IMR-90 (cell line): ENCODE results near the gene RTN4IP1. TPM values are rescaled to one million over a fixed set of nuclear protein-coding genes. Genes with fewer than 3 reads are reported as not detected.

Source experiments
- ATAC-seq: fragments of 200-7000 bp; cut with Tn5 transposase; 2 replicates; pipeline ENCODE4 v1.9.1; 2020; ENCODE audit warnings: low read depth, mild to moderate bottlenecking, moderate library complexity
- BruUV-seq: library from RNA; stranded (reverse); fragments of 400-500 nt; replicated peaks from 2 replicates; lab custom pipeline; 2021; lab: Mats Ljungman, UMichigan
- CTCF ChIA-PET: fragments of 300-600 bp; formaldehyde crosslinking; extraction: SDS; loops from one replicate; lab custom pipeline; 2021; ENCODE audit warnings: antibody characterized with exemption; lab: Yijun Ruan, JAX
- POLR2A ChIA-PET: fragments of 300-600 bp; sonication (Branson Sonifier 250); formaldehyde crosslinking; loops from one replicate; lab custom pipeline; 2022; ENCODE audit warnings: antibody characterized with exemption; ENCODE audit not compliant: unreplicated experiment; lab: Charles Lee
- DNase-seq: peaks from one replicate; pipeline ENCODE4 v3.0.0; 2013
- H2AFZ ChIP-seq: replicated peaks from 2 replicates; pipeline ENCODE3; 2013; ENCODE audit warnings: low read length, mild to moderate bottlenecking; ENCODE audit not compliant: poor library complexity
- H2AK5ac ChIP-seq: 2 replicates; pipeline ENCODE4 v1.6.1; 2013; ENCODE audit warnings: low read depth, low read length, inconsistent platforms
- H2AK9ac ChIP-seq: replicated peaks from 2 replicates; pipeline ENCODE3; 2013; ENCODE audit warnings: mild to moderate bottlenecking, low read depth, low read length, moderate library complexity; ENCODE audit not compliant: poor library complexity
- H2BK120ac ChIP-seq: 2 replicates; pipeline ENCODE4 v1.6.1; 2013; ENCODE audit warnings: low read depth, low read length, inconsistent platforms
- H2BK15ac ChIP-seq: 3 replicates; pipeline ENCODE4 v1.6.1; 2013; ENCODE audit warnings: low read depth, low read length, inconsistent platforms
- H2BK20ac ChIP-seq: 2 replicates; pipeline ENCODE4 v1.6.1; 2013; ENCODE audit warnings: low read depth, mild to moderate bottlenecking, inconsistent platforms, low read length, moderate library complexity
- H2BK5ac ChIP-seq: 2 replicates; pipeline ENCODE4 v1.6.1; 2013; ENCODE audit warnings: mild to moderate bottlenecking, low read depth, low read length, inconsistent platforms; ENCODE audit not compliant: poor library complexity, severe bottlenecking
- H3K14ac ChIP-seq: replicated peaks from 2 replicates; pipeline ENCODE4 v1.6.1; 2013; ENCODE audit warnings: low read depth, low read length, inconsistent platforms
- H3K18ac ChIP-seq: 2 replicates; pipeline ENCODE4 v1.6.1; 2013; ENCODE audit warnings: low read depth, low read length, control low read depth
- H3K23ac ChIP-seq: 2 replicates; pipeline ENCODE4 v1.6.1; 2013; ENCODE audit warnings: low read depth, low read length, inconsistent platforms
- H3K27ac ChIP-seq: 2 replicates; pipeline ENCODE4 v1.5.1; 2013; ENCODE audit warnings: mild to moderate bottlenecking, control low read depth, low read length; ENCODE audit not compliant: insufficient read depth
- H3K27me3 ChIP-seq: 2 replicates; pipeline ENCODE4 v1.6.1; 2013; ENCODE audit warnings: low read length; ENCODE audit not compliant: control insufficient read depth, insufficient read depth
- H3K36me3 ChIP-seq: 2 replicates; pipeline ENCODE4 v1.6.1; 2013; ENCODE audit warnings: low read length, mixed read lengths; ENCODE audit not compliant: control insufficient read depth, insufficient read depth
- H3K4ac ChIP-seq: 2 replicates; pipeline ENCODE4 v1.6.1; 2013; ENCODE audit warnings: low read depth, low read length, inconsistent platforms
- H3K4me1 ChIP-seq: 2 replicates; pipeline ENCODE4 v1.6.1; 2013; ENCODE audit warnings: low read length, mixed read lengths; ENCODE audit not compliant: control insufficient read depth, insufficient read depth
- H3K4me2 ChIP-seq: 2 replicates; pipeline ENCODE4 v1.6.1; 2013; ENCODE audit warnings: low read depth, mild to moderate bottlenecking, control low read depth, low read length, moderate library complexity
- H3K4me3 ChIP-seq: 2 replicates; pipeline ENCODE4 v1.5.1; 2013; ENCODE audit warnings: low read depth, mild to moderate bottlenecking, control low read depth, low read length, moderate library complexity; ENCODE audit not compliant: insufficient read depth
- H3K56ac ChIP-seq: 2 replicates; pipeline ENCODE4 v1.6.1; 2013; ENCODE audit warnings: low read length, inconsistent platforms; ENCODE audit not compliant: insufficient read depth; ENCODE audit errors: extremely low read depth
- H3K79me1 ChIP-seq, 2 experiments: 2 replicates each; pipeline ENCODE4 v1.6.1; 2013; ENCODE audit warnings: low read length in 2 of 2, inconsistent platforms in 1 of 2, low read depth in 1 of 2
- H3K9ac ChIP-seq: 2 replicates; pipeline ENCODE4 v1.6.1; 2013; ENCODE audit warnings: low read depth, low read length, control low read depth
- H3K9me1 ChIP-seq: 2 replicates; pipeline ENCODE4 v1.6.1; 2013; ENCODE audit warnings: low read length, inconsistent platforms; ENCODE audit not compliant: insufficient read depth
- H3K9me3 ChIP-seq: 2 replicates; pipeline ENCODE4 v1.6.1; 2013; ENCODE audit warnings: low read length; ENCODE audit not compliant: control insufficient read depth, insufficient read depth
- H4K20me1 ChIP-seq: 2 replicates; pipeline ENCODE4 v1.6.1; 2013; ENCODE audit warnings: low read length, inconsistent platforms; ENCODE audit not compliant: insufficient read depth
- H4K5ac ChIP-seq: 2 replicates; pipeline ENCODE4 v1.6.1; 2013; ENCODE audit warnings: mild to moderate bottlenecking, low read depth, low read length, control low read depth
- H4K8ac ChIP-seq, 2 experiments: 2 replicates each; pipeline ENCODE4 v1.6.1; 2013; ENCODE audit warnings: low read depth in 2 of 2, low read length in 2 of 2, control low read depth in 1 of 2, inconsistent platforms in 1 of 2
- H4K91ac ChIP-seq: 2 replicates; pipeline ENCODE4 v1.6.1; 2013; ENCODE audit warnings: low read depth, low read length, inconsistent platforms; ENCODE audit not compliant: insufficient read depth
- CEBPB ChIP-seq: IDR thresholded peaks from 2 replicates; pipeline ENCODE4 v1.6.1; 2012; ENCODE audit warnings: low read depth, low read length, improper control_type of control experiment
- CHD1 ChIP-seq: IDR thresholded peaks from 2 replicates; pipeline ENCODE4 v1.6.1; 2012; ENCODE audit warnings: low read depth, low read length, improper control_type of control experiment
- CTCF ChIP-seq: conservative IDR thresholded peaks from 2 replicates; pipeline ENCODE4 v1.5.1; 2012; ENCODE audit warnings: mild to moderate bottlenecking, low read depth, low read length, improper control_type of control experiment
- ELK1 ChIP-seq: fragments of 150-350 bp; IDR thresholded peaks from 2 replicates; pipeline ENCODE4 v1.6.1; 2016; ENCODE audit warnings: low read depth, mild to moderate bottlenecking, low read length, moderate library complexity, borderline replicate concordance
- MAZ ChIP-seq: IDR thresholded peaks from 2 replicates; pipeline ENCODE4 v1.6.1; 2012; ENCODE audit warnings: low read depth, mild to moderate bottlenecking, low read length, improper control_type of control experiment, moderate library complexity, borderline replicate concordance
- POLR2A ChIP-seq: IDR thresholded peaks from 2 replicates; pipeline ENCODE4 v1.6.1; 2012; ENCODE audit warnings: mild to moderate bottlenecking, low read depth, low read length
- WGBS, 2 experiments: methylation state at CpG; one replicate each; pipeline versions ENCODE4 v1.1.5 to v1.1.7; 2013; ENCODE audit warnings: missing lambda C conversion rate in 2 of 2; ENCODE audit not compliant: insufficient read length in 1 of 2; ENCODE audit errors: extremely low coverage in 2 of 2; 5-methylcytosine and 5-hydroxymethylcytosine counted together
- dilution Hi-C: fragments of 300-500 bp; cut with HindIII; formaldehyde crosslinking; loops from one replicate; pipeline ENCODE4 v1.14.3; 2018; ENCODE audit warnings: low sequenced_read_pairs; ENCODE audit not compliant: unreplicated experiment
- in situ Hi-C: fragments of 300-500 bp; cut with MboI; formaldehyde crosslinking; loops from 3 replicates; pipeline ENCODE4 v1.14.3; 2019; ENCODE audit warnings: low sequenced_read_pairs, inconsistent platforms, mixed read lengths
- intact Hi-C: fragments of 100-400 bp; cut with micrococcal nuclease; formaldehyde crosslinking; loops from 2 replicates; pipeline ENCODE4 v1.10.0; 2022
- polyA plus RNA-seq, 3 experiments: library from polyadenylated mRNA; depleted of rRNA; stranded (reverse); fragments of >200 nt; gene quantifications; 2 replicates each; pipeline ENCODE4 v1.2.3, GENCODE V29; 2012; ENCODE audit warnings: low replicate concordance in 1 of 3
- total RNA-seq: library from RNA; depleted of rRNA; stranded (reverse); fragments of >200 nt; gene quantifications from 2 replicates; pipeline ENCODE4 v1.2.3, GENCODE V29; 2012

RTN4IP1 gene
- total and polyA plus RNA-seq, 2 of the 4 experiments (the other 2 are of a cell fraction) = 5.7 to 9.9 TPM

GRCh38 chr6:106629859-106630163, 513 bp upstream of the RTN4IP1 start:
- dilution Hi-C loops = no loop called here
- H3K27ac ChIP-seq = peak overlapping the region; percentile 77
- BruUV-seq = no TSS peak
- H2BK120ac ChIP-seq = peak overlapping the region; percentile 51; the same call in 1 of the 2 replicates
- no peak for TF ChIP-seq CHD1
- no peak for TF ChIP-seq CTCF
- TF ChIP-seq CEBPB = no peak
- no peak for TF ChIP-seq ELK1
- no peak for TF ChIP-seq POLR2A
- TF ChIP-seq MAZ = no peak
- no peak overlapping the region; the same call in 2 of the 3 replicates for H2BK15ac ChIP-seq
- DNase-seq (no peak), ATAC-seq (no peak)
- peak overlapping the region; percentile 70 for H2AK9ac ChIP-seq
- H3K9ac ChIP-seq = peak overlapping the region; percentile 94
- peak overlapping the region; percentile 81; the same call in 1 of the 2 replicates for H3K23ac ChIP-seq
- peak overlapping the region; percentile 90 for H3K56ac ChIP-seq
- no CpG with 5 or more reads among the region's 14 CpGs for WGBS, 2 experiments
- H2AFZ ChIP-seq = peak overlapping the region; percentile 91
- peak overlapping the region; percentile 84 for H3K4ac ChIP-seq
- ChIA-PET CTCF (no interaction called here), POLR2A (no interaction called here)
- H4K91ac ChIP-seq = peak overlapping the region; percentile 71
- no peak overlapping the region for H3K18ac ChIP-seq
- H3K4me3 ChIP-seq = peak overlapping the region; percentile 85
- no peaks in the 10 kb centered on the region for H3K36me3 ChIP-seq
- no peaks in the 10 kb centered on the region for H3K27me3 ChIP-seq
- H2BK5ac ChIP-seq = no peak overlapping the region
- peak overlapping the region; percentile 85 for H3K4me2 ChIP-seq
- H3K4me1 ChIP-seq = peaks cover 6% of the 10 kb centered on the region
- H2BK20ac ChIP-seq = no peak overlapping the region
- H4K20me1 ChIP-seq = peaks cover 2% of the 10 kb centered on the region; the same call in 1 of the 2 replicates
- no peaks in the 10 kb centered on the region for H3K9me3 ChIP-seq
- 0 out of 2 replicates have a peak overlapping the region, but pooled peaks have one; percentile 38 for H2AK5ac ChIP-seq
- intact Hi-C loops = loop anchor here (5.0 kb wide), 1 partner anchor 38 kb away; no protein-coding TSS in a partner anchor
- in situ Hi-C loops = no loop called here
- no peaks in the 10 kb centered on the region for H3K9me1 ChIP-seq
- peak overlapping the region; percentile 96 to 97 for H4K8ac ChIP-seq
- H4K5ac ChIP-seq = peak overlapping the region; percentile 94
- H3K14ac ChIP-seq = peak overlapping the region; percentile 96
- H3K79me1 ChIP-seq = peaks cover 13 to 34% of the 10 kb centered on the region in 2 experiments
